ENCODE measurements around the gene SYNCRIP.

SYNCRIP gene

DNA sequence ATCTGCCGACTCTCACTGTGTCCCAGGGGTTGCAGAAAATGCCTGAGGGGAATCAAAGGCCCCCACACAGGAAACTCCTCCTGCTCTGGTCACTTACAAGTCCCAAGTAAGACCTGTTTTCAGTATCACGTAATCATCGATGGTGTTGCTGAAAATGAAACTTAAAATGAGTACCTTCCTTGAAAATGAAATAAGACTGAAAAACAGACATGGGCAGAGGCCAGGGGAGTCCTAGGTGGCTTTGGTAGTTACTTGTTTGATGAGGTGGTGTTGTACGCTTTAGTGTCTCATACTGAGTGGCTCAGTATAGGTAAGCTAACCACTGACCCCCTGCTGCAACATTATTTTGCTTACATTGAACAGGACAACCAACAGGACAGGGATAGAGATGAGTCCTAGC, 43.0 kb upstream of the SYNCRIP start:
- TF ChIP-seq POLR2AphosphoS5 (IDR thresholded peaks at IDR 0.05; ENCODE audit: low read depth) (no peak), GABPA (IDR thresholded peaks at IDR 0.05; ENCODE audit: low read depth) (no peak), SPI1 (IDR thresholded peaks at IDR 0.05; ENCODE audit: borderline replicate concordance, low read depth) (no peak)
- TF ChIP-seq, protein P1, sequence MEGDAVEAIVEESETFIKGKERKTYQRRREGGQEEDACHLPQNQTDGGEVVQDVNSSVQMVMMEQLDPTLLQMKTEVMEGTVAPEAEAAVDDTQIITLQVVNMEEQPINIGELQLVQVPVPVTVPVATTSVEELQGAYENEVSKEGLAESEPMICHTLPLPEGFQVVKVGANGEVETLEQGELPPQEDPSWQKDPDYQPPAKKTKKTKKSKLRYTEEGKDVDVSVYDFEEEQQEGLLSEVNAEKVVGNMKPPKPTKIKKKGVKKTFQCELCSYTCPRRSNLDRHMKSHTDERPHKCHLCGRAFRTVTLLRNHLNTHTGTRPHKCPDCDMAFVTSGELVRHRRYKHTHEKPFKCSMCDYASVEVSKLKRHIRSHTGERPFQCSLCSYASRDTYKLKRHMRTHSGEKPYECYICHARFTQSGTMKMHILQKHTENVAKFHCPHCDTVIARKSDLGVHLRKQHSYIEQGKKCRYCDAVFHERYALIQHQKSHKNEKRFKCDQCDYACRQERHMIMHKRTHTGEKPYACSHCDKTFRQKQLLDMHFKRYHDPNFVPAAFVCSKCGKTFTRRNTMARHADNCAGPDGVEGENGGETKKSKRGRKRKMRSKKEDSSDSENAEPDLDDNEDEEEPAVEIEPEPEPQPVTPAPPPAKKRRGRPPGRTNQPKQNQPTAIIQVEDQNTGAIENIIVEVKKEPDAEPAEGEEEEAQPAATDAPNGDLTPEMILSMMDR (IDR thresholded peaks at IDR 0.05; ENCODE audit: insufficient read depth, low read length), result no peak
- TF ChIP-seq, protein P2, sequence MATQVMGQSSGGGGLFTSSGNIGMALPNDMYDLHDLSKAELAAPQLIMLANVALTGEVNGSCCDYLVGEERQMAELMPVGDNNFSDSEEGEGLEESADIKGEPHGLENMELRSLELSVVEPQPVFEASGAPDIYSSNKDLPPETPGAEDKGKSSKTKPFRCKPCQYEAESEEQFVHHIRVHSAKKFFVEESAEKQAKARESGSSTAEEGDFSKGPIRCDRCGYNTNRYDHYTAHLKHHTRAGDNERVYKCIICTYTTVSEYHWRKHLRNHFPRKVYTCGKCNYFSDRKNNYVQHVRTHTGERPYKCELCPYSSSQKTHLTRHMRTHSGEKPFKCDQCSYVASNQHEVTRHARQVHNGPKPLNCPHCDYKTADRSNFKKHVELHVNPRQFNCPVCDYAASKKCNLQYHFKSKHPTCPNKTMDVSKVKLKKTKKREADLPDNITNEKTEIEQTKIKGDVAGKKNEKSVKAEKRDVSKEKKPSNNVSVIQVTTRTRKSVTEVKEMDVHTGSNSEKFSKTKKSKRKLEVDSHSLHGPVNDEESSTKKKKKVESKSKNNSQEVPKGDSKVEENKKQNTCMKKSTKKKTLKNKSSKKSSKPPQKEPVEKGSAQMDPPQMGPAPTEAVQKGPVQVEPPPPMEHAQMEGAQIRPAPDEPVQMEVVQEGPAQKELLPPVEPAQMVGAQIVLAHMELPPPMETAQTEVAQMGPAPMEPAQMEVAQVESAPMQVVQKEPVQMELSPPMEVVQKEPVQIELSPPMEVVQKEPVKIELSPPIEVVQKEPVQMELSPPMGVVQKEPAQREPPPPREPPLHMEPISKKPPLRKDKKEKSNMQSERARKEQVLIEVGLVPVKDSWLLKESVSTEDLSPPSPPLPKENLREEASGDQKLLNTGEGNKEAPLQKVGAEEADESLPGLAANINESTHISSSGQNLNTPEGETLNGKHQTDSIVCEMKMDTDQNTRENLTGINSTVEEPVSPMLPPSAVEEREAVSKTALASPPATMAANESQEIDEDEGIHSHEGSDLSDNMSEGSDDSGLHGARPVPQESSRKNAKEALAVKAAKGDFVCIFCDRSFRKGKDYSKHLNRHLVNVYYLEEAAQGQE (IDR thresholded peaks at IDR 0.05; ENCODE audit: insufficient replicate concordance, low read depth), result no peak
- no peak overlapping the region for H3K27ac ChIP-seq (replicated peaks)
- H3K27me3 ChIP-seq (ENCODE audit: insufficient read depth, poor library complexity, severe bottlenecking), result no peaks in the 10 kb centered on the region
- no peak for DNase-seq (ENCODE audit: low read depth in 1 of 2, low spot score in 1 of 2)
- no peak overlapping the region for H3K4me3 ChIP-seq (replicated peaks; ENCODE audit: insufficient read depth, low read length)

DNA sequence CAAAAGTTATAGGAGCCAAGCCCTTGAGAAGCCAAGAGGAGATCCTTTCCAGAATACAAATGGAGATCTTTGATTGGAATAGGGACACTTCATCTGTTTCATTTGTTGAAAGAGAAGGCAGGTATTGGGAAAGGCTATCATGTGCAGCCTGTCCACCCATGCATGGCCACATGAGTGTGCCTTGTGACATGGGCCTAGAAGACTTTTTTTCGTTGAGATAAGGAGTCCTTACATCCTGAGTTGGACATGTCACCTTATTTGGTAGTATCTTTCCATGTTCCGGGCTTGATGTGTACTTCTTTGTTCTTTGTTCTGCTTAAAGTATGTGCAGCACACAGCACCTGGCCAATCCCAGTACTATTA, 42.1 kb upstream of the SYNCRIP start:
- no peak overlapping the region for H3K4me3 ChIP-seq (replicated peaks; ENCODE audit: insufficient read depth, low read length)
- no peak for TF ChIP-seq POLR2AphosphoS5 (IDR thresholded peaks at IDR 0.05; ENCODE audit: low read depth)
- TF ChIP-seq, protein P2 (IDR thresholded peaks at IDR 0.05; ENCODE audit: insufficient replicate concordance, low read depth), result no peak
- TF ChIP-seq, protein P1 (IDR thresholded peaks at IDR 0.05; ENCODE audit: insufficient read depth, low read length), result no peak
- no peak for TF ChIP-seq GABPA (IDR thresholded peaks at IDR 0.05; ENCODE audit: low read depth)
- no peak for TF ChIP-seq SPI1 (IDR thresholded peaks at IDR 0.05; ENCODE audit: borderline replicate concordance, low read depth)
- H3K27ac ChIP-seq (replicated peaks), result no peak overlapping the region
- DNase-seq (ENCODE audit: low read depth in 1 of 2, low spot score in 1 of 2), result no peak
- no peaks in the 10 kb centered on the region for H3K27me3 ChIP-seq (ENCODE audit: insufficient read depth, poor library complexity, severe bottlenecking)

DNA sequence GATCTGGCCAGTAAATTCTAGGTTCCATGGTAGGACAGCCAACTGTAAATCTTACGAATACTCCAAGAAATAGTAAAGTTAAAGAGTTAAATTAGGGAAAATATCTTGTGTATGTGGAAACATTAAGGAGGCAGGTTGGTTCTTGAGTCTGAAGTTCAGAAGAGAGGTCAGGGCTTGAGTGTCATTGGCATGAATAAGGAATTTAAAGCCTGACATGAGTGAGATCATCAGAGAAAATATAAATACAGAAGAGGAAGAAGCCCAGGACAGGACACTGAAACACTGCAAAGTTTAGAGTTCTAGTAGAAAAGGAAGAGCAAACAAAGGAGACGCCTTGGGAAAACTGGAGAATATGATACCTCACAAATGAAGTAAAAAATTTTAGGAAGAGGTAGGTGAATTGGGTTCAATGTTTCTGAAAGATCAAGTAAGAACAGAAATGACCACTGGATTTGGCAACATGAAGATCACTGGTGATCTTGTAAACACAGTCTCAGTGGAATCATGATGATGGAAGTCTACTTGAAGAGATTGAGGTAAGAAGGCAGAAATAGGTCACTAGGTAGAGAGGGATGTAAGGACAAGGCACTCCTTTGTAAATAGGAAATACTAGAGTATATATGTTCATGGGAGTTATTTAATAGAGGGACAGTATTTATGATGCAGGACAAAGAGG, 41.6 kb upstream of the SYNCRIP start:
- TF ChIP-seq SPI1 (IDR thresholded peaks at IDR 0.05; ENCODE audit: borderline replicate concordance, low read depth) (no peak), GABPA (IDR thresholded peaks at IDR 0.05; ENCODE audit: low read depth) (no peak), POLR2AphosphoS5 (IDR thresholded peaks at IDR 0.05; ENCODE audit: low read depth) (no peak)
- TF ChIP-seq, protein P1 (IDR thresholded peaks at IDR 0.05; ENCODE audit: insufficient read depth, low read length), result no peak
- TF ChIP-seq, protein P2 (IDR thresholded peaks at IDR 0.05; ENCODE audit: insufficient replicate concordance, low read depth), result no peak
- DNase-seq (ENCODE audit: low read depth in 1 of 2, low spot score in 1 of 2), result no peak
- Histone ChIP-seq H3K27me3 (ENCODE audit: insufficient read depth, poor library complexity, severe bottlenecking) (no peaks in the 10 kb centered on the region), H3K4me3 (replicated peaks; ENCODE audit: insufficient read depth, low read length) (no peak overlapping the region), H3K27ac (replicated peaks) (no peak overlapping the region)
